Ovary (tissue), 9 donors: ENCODE results near the gene PON3. TPM values are rescaled to one million over a fixed set of nuclear protein-coding genes. Genes with fewer than 3 reads are reported as not detected.

Experiments used
- DNase-seq, 5 donors: peaks; one replicate each; pipeline ENCODE4 v3.0.0-alpha.2; 2019 to 2020
- H3K27ac ChIP-seq, 2 donors: fragments of 200-600 bp; one replicate each; pipeline versions ENCODE4 v1.5.1 to v1.8.0; 2019 to 2022
- H3K27me3 ChIP-seq: fragments of 200-600 bp; one replicate; pipeline ENCODE4 v1.8.0; 2022
- H3K36me3 ChIP-seq: fragments of 200-600 bp; sonication (generic); one replicate; pipeline ENCODE4 v1.5.1; 2019
- H3K4me1 ChIP-seq: one replicate; pipeline ENCODE4 v1.8.1; 2013; ENCODE audit warnings: mild to moderate bottlenecking, moderate library complexity; ENCODE audit not compliant: insufficient read depth
- H3K4me3 ChIP-seq: fragments of 200-600 bp; sonication (generic); one replicate; pipeline ENCODE4 v1.5.1; 2017
- H3K9me3 ChIP-seq, 2 donors: fragments of 200-600 bp in 1 of 2; sonication (generic) in 1 of 2; one replicate each; pipeline versions ENCODE4 v1.5.1 to v1.8.1; 2013 to 2019; ENCODE audit warnings: mild to moderate bottlenecking in 1 of 2, moderate library complexity in 1 of 2
- CTCF ChIP-seq, 3 donors: fragments of 450-650 bp in 2 of 3; fragments of 200-600 bp in 1 of 3; IDR thresholded peaks; one replicate each; pipeline versions ENCODE4 v1.5.1 to v1.8.0; 2016 to 2022; ENCODE audit warnings: antibody characterized with exemption in 3 of 3, mild to moderate bottlenecking in 1 of 3
- EP300 ChIP-seq: sonication (generic); formaldehyde crosslinking; IDR thresholded peaks from one replicate; pipeline ENCODE4 v1.6.1; 2017; ENCODE audit warnings: antibody characterized with exemption
- POLR2A ChIP-seq: fragments of 450-650 bp; IDR thresholded peaks from one replicate; pipeline ENCODE4 v1.6.1; 2017; ENCODE audit warnings: antibody characterized with exemption, mild to moderate bottlenecking, moderate library complexity
- WGBS, 3 donors: extraction: QIAGEN DNeasy Blood & Tissue Kit in 1 of 3; methylation state at CpG; one replicate each; pipeline versions ENCODE4 v1.1.5 to v1.1.7; 2013 to 2017; 5-methylcytosine and 5-hydroxymethylcytosine counted together
- intact Hi-C, 4 donors: fragments of 100-400 bp; cut with DNase I; formaldehyde crosslinking; loops; one replicate each; pipeline versions ENCODE4 v1.11.0 to v1.15.1; 2022 to 2023
- polyA plus RNA-seq, 2 donors: library from polyadenylated mRNA; stranded (reverse); fragments of 200-250 nt in 1 of 2; fragments of 350-450 nt in 1 of 2; fragmentation: Illumina TruSeq in 1 of 2; extraction: RNeasy Lipid Tissue Mini Kit (QIAGEN cat#74804) in 1 of 2; gene quantifications; one replicate each; pipeline ENCODE4 v1.2.3, GENCODE V29; 2013 to 2014
- total RNA-seq, 7 donors: library from RNA; depleted of rRNA in 2 of 7; stranded (reverse); fragments of >200 nt in 2 of 7; fragmentation: NEBNext Ultra II Directional in 3 of 7; extraction: Animal tissue kit (Norgen Biotek cat#: 25700) in 3 of 7; gene quantifications; one replicate each; pipeline versions ENCODE4 v1.1.0 to v1.2.4, GENCODE V29; 2016 to 2023
- donor health status: DM: no; HTN: no; CAD: no; lungs with moderate emphysema.
- donor health status: DM: no; HTN: no; CAD: no.
- donor health status: Bipolar disorder and iron deficiency.
- donor health status: DM: yes; HTN: yes; CAD: no.
- donor health status: DM: no; HTN: no; CAD: no.
- donor health status: DM: yes; HTN: yes; CAD: no.

The PON3 gene
- total and polyA plus RNA-seq, 9 donors: 6.2 to 26.0 (median 15.7) TPM

- no peak for DNase-seq
- H3K36me3 ChIP-seq: no peaks in the 10 kb centered on the region
- H3K9me3 ChIP-seq: no peaks in the 10 kb centered on the region
- WGBS, 3 donors: 91 to 92% (median 91%) methylated on average over 4 of the region's 4 CpGs
- no peak overlapping the region for H3K27ac ChIP-seq
- H3K4me3 ChIP-seq: no peak overlapping the region
- no peaks in the 10 kb centered on the region for H3K27me3 ChIP-seq
- H3K4me1 ChIP-seq: no peaks in the 10 kb centered on the region
- intact Hi-C loops: no loop called here
- no peak for TF ChIP-seq CTCF (IDR thresholded peaks at IDR 0.05)
- TF ChIP-seq POLR2A: no peak
- TF ChIP-seq EP300: no peak
Observed at GRCh38 chr7:95373323-95373722, 22.9 kb downstream of the PON3 start.

GRCh38 chr7:95368235-95368634 is 27.9 kb downstream of the PON3 start:
- Histone ChIP-seq H3K27ac (no peak overlapping the region), H3K4me1 (no peaks in the 10 kb centered on the region), H3K36me3 (no peaks in the 10 kb centered on the region), H3K9me3 (no peaks in the 10 kb centered on the region), H3K27me3 (no peaks in the 10 kb centered on the region), H3K4me3 (no peak overlapping the region)
- TF ChIP-seq EP300 (no peak), CTCF (IDR thresholded peaks at IDR 0.05) (no peak), POLR2A (no peak)
- no peak for DNase-seq
- 86 to 91% (median 88%) methylated on average over 3 of the region's 3 CpGs for WGBS, 3 donors
- intact Hi-C loops: no loop called here

- Histone ChIP-seq H3K27ac (no peak overlapping the region), H3K4me1 (no peaks in the 10 kb centered on the region), H3K27me3 (no peaks in the 10 kb centered on the region), H3K4me3 (no peak overlapping the region), H3K9me3 (no peaks in the 10 kb centered on the region), H3K36me3 (no peaks in the 10 kb centered on the region)
- intact Hi-C loops: no loop called here
- 94 to 100% (median 95%) methylated on average over 1 of the region's 1 CpG for WGBS, 3 donors
- no peak for TF ChIP-seq CTCF (IDR thresholded peaks at IDR 0.05)
- TF ChIP-seq EP300: no peak
- no peak for TF ChIP-seq POLR2A
- DNase-seq: no peak
Observed at GRCh38 chr7:95367606-95368005, 28.6 kb downstream of the PON3 start.

- no peaks in the 10 kb centered on the region for H3K4me1 ChIP-seq
- H3K9me3 ChIP-seq: no peaks in the 10 kb centered on the region
- no peak overlapping the region for H3K27ac ChIP-seq
- TF ChIP-seq POLR2A: no peak
- no peak for TF ChIP-seq EP300
- no peak for TF ChIP-seq CTCF (IDR thresholded peaks at IDR 0.05)
- no peaks in the 10 kb centered on the region for H3K36me3 ChIP-seq
- 98 to 100% (median 100%) methylated on average over 1 of the region's 1 CpG for WGBS, 3 donors
- no peak for DNase-seq
- intact Hi-C loops: no loop called here
- H3K4me3 ChIP-seq: no peak overlapping the region
- H3K27me3 ChIP-seq: no peaks in the 10 kb centered on the region
Observed at GRCh38 chr7:95365151-95365550, 31.0 kb downstream of the PON3 start.

- no peaks in the 10 kb centered on the region for H3K36me3 ChIP-seq
- no peaks in the 10 kb centered on the region for H3K27me3 ChIP-seq
- DNase-seq: no peak
- intact Hi-C loops: no loop called here
- H3K9me3 ChIP-seq: peaks cover 0 to 4% of the 10 kb centered on the region in 2 donors
- TF ChIP-seq POLR2A (no peak), CTCF (IDR thresholded peaks at IDR 0.05) (no peak), EP300 (no peak)
- 51 to 64% (median 51%) methylated on average over 3 of the region's 3 CpGs for WGBS, 3 donors
- H3K27ac ChIP-seq: no peak overlapping the region
- H3K4me3 ChIP-seq: no peak overlapping the region
- H3K4me1 ChIP-seq: no peaks in the 10 kb centered on the region
Observed at GRCh38 chr7:95357623-95358022, 38.6 kb downstream of the PON3 start.
